GM12878 (cell line): ENCODE measurements around the gene CST2. TPM values are rescaled to one million over a fixed set of nuclear protein-coding genes. Genes with fewer than 3 reads are reported as not detected.

ENCODE experiments used
- ATAC-seq: fragments of 200-7000 bp; cut with Tn5 transposase; 3 replicates; pipeline ENCODE4 v1.9.1; 2020; ENCODE audit warnings: mild to moderate bottlenecking, moderate library complexity
- BruUV-seq: library from RNA; stranded (reverse); fragments of 400-500 nt; replicated peaks from 2 replicates; lab custom pipeline; 2021; lab: Mats Ljungman, UMichigan
- CTCF ChIA-PET: fragments of 300-600 bp; sonication (Branson Sonifier 250); formaldehyde crosslinking; extraction: SDS; loops from one replicate; lab custom pipeline; 2021; ENCODE audit warnings: inconsistent platforms; lab: Yijun Ruan, JAX
- POLR2A ChIA-PET: fragments of 350-600 bp; formaldehyde crosslinking; extraction: SDS; loops from one replicate; lab custom pipeline; 2021; ENCODE audit warnings: inconsistent platforms; lab: Charles Lee
- RAD21 ChIA-PET: fragments of 300-600 bp; sonication (Branson Sonifier 250); formaldehyde crosslinking; loops from one replicate; lab custom pipeline; 2023; ENCODE audit warnings: antibody characterized with exemption; ENCODE audit not compliant: unreplicated experiment; lab: Charles Lee
- SMC1A ChIA-PET: fragments of 300-600 bp; sonication (Branson Sonifier 250); formaldehyde crosslinking; loops from one replicate; lab custom pipeline; 2023; ENCODE audit not compliant: unreplicated experiment, uncharacterized antibody; lab: Charles Lee
- DNase-seq: peaks from one replicate; pipeline ENCODE4 v3.0.0-alpha.2; 2011; ENCODE audit warnings: low read depth, low spot score
- FAIRE-seq: peaks from 3 replicates; lab custom pipeline; 2011; peaks lifted over from hg19 to GRCh38; lab: Jason Lieb, UNC
- H2AFZ ChIP-seq: 2 replicates; pipeline ENCODE4 v1.6.0; 2011; ENCODE audit warnings: low read depth, low read length, control low read depth; ENCODE audit not compliant: control insufficient read depth
- H3K27ac ChIP-seq: 2 replicates; pipeline ENCODE4 v1.5.1; 2011; ENCODE audit warnings: control low read depth; ENCODE audit not compliant: control insufficient read depth, insufficient read depth
- H3K27me3 ChIP-seq, 2 experiments: replicated peaks in 1 of 2; 2 replicates each; pipeline versions ENCODE4 v1.6.0 to v1.6.1; 2011; ENCODE audit warnings: low read length in 1 of 2; ENCODE audit not compliant: control insufficient read depth in 2 of 2, insufficient read depth in 2 of 2
- H3K36me3 ChIP-seq, 2 experiments: 2 replicates each; pipeline ENCODE4 v1.5.1; 2011; ENCODE audit warnings: low read length in 1 of 2; ENCODE audit not compliant: control insufficient read depth in 2 of 2, insufficient read depth in 2 of 2
- H3K4me1 ChIP-seq: 2 replicates; pipeline ENCODE4 v1.6.1; 2011; ENCODE audit warnings: mild to moderate bottlenecking, low read length, moderate library complexity, mixed read lengths; ENCODE audit not compliant: control insufficient read depth, insufficient read depth
- H3K4me2 ChIP-seq: 2 replicates; pipeline ENCODE4 v1.6.0; 2011; ENCODE audit warnings: control low read depth; ENCODE audit not compliant: control insufficient read depth, insufficient read depth
- H3K4me3 ChIP-seq: fragments of 200-600 bp; sonication (generic); 2 replicates; pipeline ENCODE4 v1.5.1; 2016
- H3K79me2 ChIP-seq: 2 replicates; pipeline ENCODE4 v1.6.0; 2011; ENCODE audit warnings: low read length; ENCODE audit not compliant: control insufficient read depth, insufficient read depth
- H3K9ac ChIP-seq: 2 replicates; pipeline ENCODE4 v1.8.0; 2011; ENCODE audit warnings: low read length, control low read depth, mixed read lengths; ENCODE audit not compliant: control insufficient read depth, insufficient read depth
- H3K9me3 ChIP-seq: replicated peaks from 3 replicates; pipeline ENCODE4 v1.5.1; 2011; ENCODE audit warnings: mild to moderate bottlenecking, low read length; ENCODE audit not compliant: control insufficient read depth, insufficient read depth
- H4K20me1 ChIP-seq: 2 replicates; pipeline ENCODE4 v1.6.0; 2011; ENCODE audit not compliant: control insufficient read depth, insufficient read depth
- CHD1 ChIP-seq: IDR thresholded peaks from 2 replicates; pipeline ENCODE4 v1.6.1; 2012; ENCODE audit warnings: low read depth, low read length, improper control_type of control experiment
- HDAC2 ChIP-seq: fragments of 200-600 bp; sonication (generic); IDR thresholded peaks from 2 replicates; pipeline ENCODE4 v1.6.1; 2017
- IKZF2 ChIP-seq, 2 experiments: fragments of 450-650 bp; IDR thresholded peaks; 2 replicates each; pipeline ENCODE4 v1.6.1; 2017; ENCODE audit warnings: mild to moderate bottlenecking in 2 of 2, moderate library complexity in 2 of 2
- RAD51 ChIP-seq: fragments of 450-650 bp; IDR thresholded peaks from 2 replicates; pipeline ENCODE4 v1.6.1; 2016; ENCODE audit warnings: moderate library complexity, mild to moderate bottlenecking, inconsistent platforms
- WGBS: methylation state at CpG from one replicate; pipeline ENCODE4 v1.1.6; 2016; ENCODE audit warnings: low lambda C conversion rate; ENCODE audit not compliant: insufficient replicate concordance, insufficient coverage; ENCODE audit errors: missing lambda C conversion rate; 5-methylcytosine and 5-hydroxymethylcytosine counted together
- in situ Hi-C: fragments of 300-500 bp; cut with MboI; formaldehyde crosslinking; loops from 9 replicates; pipeline ENCODE4 v1.14.3; 2018; ENCODE audit warnings: mixed read lengths
- intact Hi-C: fragments of 100-400 bp; cut with micrococcal nuclease; formaldehyde crosslinking; loops from one replicate; pipeline ENCODE4 v1.14.2; 2022; ENCODE audit not compliant: unreplicated experiment
- polyA plus RNA-seq, 11 experiments: library from polyadenylated mRNA; depleted of rRNA in 4 of 11; unstranded in 6 of 11; stranded (reverse) in 5 of 11; fragments of >200 nt; fragmentation: Nextera tagmentation in 4 of 11; fragmentation: Illumina TruSeq in 1 of 11; extraction: Ambion mirVana in 4 of 11; extraction: Trizol in 1 of 11; gene quantifications; 1 replicate in 1 of 11; 2 replicates in 10 of 11; pipeline versions ENCODE4 v1.2.1 to v1.2.3, GENCODE V29; 2011 to 2016; ENCODE audit warnings: inconsistent platforms in 2 of 11, missing spikeins in 2 of 11, low read depth in 1 of 11
- total RNA-seq, 4 experiments: library from RNA; depleted of rRNA in 3 of 4; stranded (reverse); fragments of >200 nt in 3 of 4; fragmentation: Illumina TruSeq in 1 of 4; extraction: Trizol in 1 of 4; gene quantifications; 2 replicates each; pipeline versions ENCODE4 v1.2.1 to v1.2.3, GENCODE V29; 2013 to 2021
- TF ChIP-seq, protein P1 (sequence below): fragments of 450-650 bp; IDR thresholded peaks from 2 replicates; pipeline ENCODE4 v1.6.1; 2016; ENCODE audit warnings: mild to moderate bottlenecking
- TF ChIP-seq, protein P2 (sequence below): IDR thresholded peaks from 2 replicates; pipeline ENCODE4 v1.6.1; 2012; ENCODE audit warnings: improper control_type of control experiment, low read depth, low read length; ENCODE audit not compliant: insufficient replicate concordance
- TF ChIP-seq, protein P3 (sequence below): IDR thresholded peaks from 2 replicates; pipeline ENCODE4 v1.6.1; 2012; ENCODE audit warnings: low read length, inconsistent platforms

The CST2 gene
- total and polyA plus RNA-seq, 10 of the 15 experiments (the other 5 are each of a cell fraction or from before 2014, with no cell fraction given): not detected

DNA sequence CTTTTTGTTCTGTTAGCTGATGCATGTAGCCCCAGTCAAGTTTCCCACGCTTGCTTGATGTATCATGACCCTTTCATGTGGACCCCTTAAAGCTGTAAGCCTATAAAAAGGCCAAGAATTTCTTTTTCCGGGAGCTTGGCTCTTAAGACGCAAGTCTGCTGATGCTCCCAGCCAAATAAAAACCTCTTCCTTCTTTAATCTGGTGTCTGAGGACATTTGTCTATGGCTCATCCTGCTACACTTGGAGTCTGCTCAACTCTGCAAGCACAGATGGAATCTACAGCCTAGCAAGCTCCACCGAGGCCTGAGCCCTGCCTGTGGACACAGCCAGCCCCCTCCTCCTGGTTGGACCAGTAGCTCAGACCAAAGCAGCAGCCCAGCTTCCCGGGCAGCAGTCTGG is 3.4 kb downstream of the CST2 start:
- Histone ChIP-seq H3K4me3 (no peak overlapping the region), H3K4me2 (no peak overlapping the region), H3K27ac (no peak overlapping the region), H3K9ac (no peak overlapping the region), H3K27me3 (no peaks in the 10 kb centered on the region), H4K20me1 (no peaks in the 10 kb centered on the region), H2AFZ (no peak overlapping the region), H3K79me2 (no peaks in the 10 kb centered on the region), H3K9me3 (no peaks in the 10 kb centered on the region), H3K36me3 (no peaks in the 10 kb centered on the region)
- WGBS: 27% methylated on average over 5 of the region's 5 CpGs
- ChIA-PET SMC1A (no interaction called here), POLR2A (no interaction called here), CTCF (no interaction called here), RAD21 (no interaction called here)
- intact Hi-C loops (no loop called here), in situ Hi-C loops (no loop called here)
- DNase-seq (no peak), ATAC-seq (no peak)
- TF ChIP-seq, protein P1, sequence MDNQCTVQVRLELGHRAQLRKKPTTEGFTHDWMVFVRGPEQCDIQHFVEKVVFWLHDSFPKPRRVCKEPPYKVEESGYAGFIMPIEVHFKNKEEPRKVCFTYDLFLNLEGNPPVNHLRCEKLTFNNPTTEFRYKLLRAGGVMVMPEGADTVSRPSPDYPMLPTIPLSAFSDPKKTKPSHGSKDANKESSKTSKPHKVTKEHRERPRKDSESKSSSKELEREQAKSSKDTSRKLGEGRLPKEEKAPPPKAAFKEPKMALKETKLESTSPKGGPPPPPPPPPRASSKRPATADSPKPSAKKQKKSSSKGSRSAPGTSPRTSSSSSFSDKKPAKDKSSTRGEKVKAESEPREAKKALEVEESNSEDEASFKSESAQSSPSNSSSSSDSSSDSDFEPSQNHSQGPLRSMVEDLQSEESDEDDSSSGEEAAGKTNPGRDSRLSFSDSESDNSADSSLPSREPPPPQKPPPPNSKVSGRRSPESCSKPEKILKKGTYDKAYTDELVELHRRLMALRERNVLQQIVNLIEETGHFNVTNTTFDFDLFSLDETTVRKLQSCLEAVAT: no peak
- TF ChIP-seq CHD1 (no peak), HDAC2 (no peak), IKZF2 (IDR thresholded peaks at IDR 0.05) (no peak), RAD51 (no peak)
- TF ChIP-seq, protein P2, sequence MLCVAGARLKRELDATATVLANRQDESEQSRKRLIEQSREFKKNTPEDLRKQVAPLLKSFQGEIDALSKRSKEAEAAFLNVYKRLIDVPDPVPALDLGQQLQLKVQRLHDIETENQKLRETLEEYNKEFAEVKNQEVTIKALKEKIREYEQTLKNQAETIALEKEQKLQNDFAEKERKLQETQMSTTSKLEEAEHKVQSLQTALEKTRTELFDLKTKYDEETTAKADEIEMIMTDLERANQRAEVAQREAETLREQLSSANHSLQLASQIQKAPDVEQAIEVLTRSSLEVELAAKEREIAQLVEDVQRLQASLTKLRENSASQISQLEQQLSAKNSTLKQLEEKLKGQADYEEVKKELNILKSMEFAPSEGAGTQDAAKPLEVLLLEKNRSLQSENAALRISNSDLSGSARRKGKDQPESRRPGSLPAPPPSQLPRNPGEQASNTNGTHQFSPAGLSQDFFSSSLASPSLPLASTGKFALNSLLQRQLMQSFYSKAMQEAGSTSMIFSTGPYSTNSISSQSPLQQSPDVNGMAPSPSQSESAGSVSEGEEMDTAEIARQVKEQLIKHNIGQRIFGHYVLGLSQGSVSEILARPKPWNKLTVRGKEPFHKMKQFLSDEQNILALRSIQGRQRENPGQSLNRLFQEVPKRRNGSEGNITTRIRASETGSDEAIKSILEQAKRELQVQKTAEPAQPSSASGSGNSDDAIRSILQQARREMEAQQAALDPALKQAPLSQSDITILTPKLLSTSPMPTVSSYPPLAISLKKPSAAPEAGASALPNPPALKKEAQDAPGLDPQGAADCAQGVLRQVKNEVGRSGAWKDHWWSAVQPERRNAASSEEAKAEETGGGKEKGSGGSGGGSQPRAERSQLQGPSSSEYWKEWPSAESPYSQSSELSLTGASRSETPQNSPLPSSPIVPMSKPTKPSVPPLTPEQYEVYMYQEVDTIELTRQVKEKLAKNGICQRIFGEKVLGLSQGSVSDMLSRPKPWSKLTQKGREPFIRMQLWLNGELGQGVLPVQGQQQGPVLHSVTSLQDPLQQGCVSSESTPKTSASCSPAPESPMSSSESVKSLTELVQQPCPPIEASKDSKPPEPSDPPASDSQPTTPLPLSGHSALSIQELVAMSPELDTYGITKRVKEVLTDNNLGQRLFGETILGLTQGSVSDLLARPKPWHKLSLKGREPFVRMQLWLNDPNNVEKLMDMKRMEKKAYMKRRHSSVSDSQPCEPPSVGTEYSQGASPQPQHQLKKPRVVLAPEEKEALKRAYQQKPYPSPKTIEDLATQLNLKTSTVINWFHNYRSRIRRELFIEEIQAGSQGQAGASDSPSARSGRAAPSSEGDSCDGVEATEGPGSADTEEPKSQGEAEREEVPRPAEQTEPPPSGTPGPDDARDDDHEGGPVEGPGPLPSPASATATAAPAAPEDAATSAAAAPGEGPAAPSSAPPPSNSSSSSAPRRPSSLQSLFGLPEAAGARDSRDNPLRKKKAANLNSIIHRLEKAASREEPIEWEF: no peak
- TF ChIP-seq, protein P3, sequence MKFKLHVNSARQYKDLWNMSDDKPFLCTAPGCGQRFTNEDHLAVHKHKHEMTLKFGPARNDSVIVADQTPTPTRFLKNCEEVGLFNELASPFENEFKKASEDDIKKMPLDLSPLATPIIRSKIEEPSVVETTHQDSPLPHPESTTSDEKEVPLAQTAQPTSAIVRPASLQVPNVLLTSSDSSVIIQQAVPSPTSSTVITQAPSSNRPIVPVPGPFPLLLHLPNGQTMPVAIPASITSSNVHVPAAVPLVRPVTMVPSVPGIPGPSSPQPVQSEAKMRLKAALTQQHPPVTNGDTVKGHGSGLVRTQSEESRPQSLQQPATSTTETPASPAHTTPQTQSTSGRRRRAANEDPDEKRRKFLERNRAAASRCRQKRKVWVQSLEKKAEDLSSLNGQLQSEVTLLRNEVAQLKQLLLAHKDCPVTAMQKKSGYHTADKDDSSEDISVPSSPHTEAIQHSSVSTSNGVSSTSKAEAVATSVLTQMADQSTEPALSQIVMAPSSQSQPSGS: no peak
- TF ChIP-seq, all 136 proteins: peak for 0
- FAIRE-seq: no peak
- no peaks in the 10 kb centered on the region for H3K4me1 ChIP-seq
- no TSS peak for BruUV-seq
